Cardiac muscle cell (in vitro differentiated cells and primary cell): ENCODE measurements around the gene DOHH. TPM values are rescaled to one million over a fixed set of nuclear protein-coding genes. Genes with fewer than 3 reads are reported as not detected.

Experiments used
- DNase-seq, 2 donors: peaks; one replicate each; pipeline versions ENCODE4 v3.0.0 to v3.0.0-alpha.2; 2010 to 2017; ENCODE audit warnings: low read depth in 1 of 2, low spot score in 1 of 2
- H3K27ac ChIP-seq: fragments of 200-600 bp; sonication (generic); 2 replicates; pipeline ENCODE4 v1.5.1; 2016
- H3K27me3 ChIP-seq: fragments of 200-600 bp; sonication (generic); 2 replicates; pipeline ENCODE4 v1.6.0; 2016; ENCODE audit warnings: control low read depth
- H3K36me3 ChIP-seq: fragments of 200-600 bp; sonication (generic); 2 replicates; pipeline ENCODE4 v1.5.1; 2016; ENCODE audit warnings: control low read depth
- H3K4me1 ChIP-seq: fragments of 200-600 bp; sonication (generic); 2 replicates; pipeline ENCODE4 v1.8.1; 2017; ENCODE audit warnings: low read depth, mild to moderate bottlenecking, mixed run types
- H3K4me3 ChIP-seq: fragments of 200-600 bp; sonication (generic); 2 replicates; pipeline ENCODE4 v1.5.1; 2016; ENCODE audit warnings: mild to moderate bottlenecking
- H3K9me3 ChIP-seq: fragments of 200-600 bp; sonication (generic); 2 replicates; pipeline ENCODE4 v1.5.1; 2017; ENCODE audit warnings: low read depth, mild to moderate bottlenecking, control low read depth
- polyA plus RNA-seq: library from polyadenylated mRNA; unstranded; fragments of >200 nt; fragmentation: Nextera tagmentation; extraction: Ambion mirVana; gene quantifications from 2 replicates; pipeline ENCODE4 v1.2.1, GENCODE V29; 2016
- total RNA-seq: library from RNA; depleted of rRNA; stranded (reverse); fragments of >200 nt; gene quantifications from 2 replicates; pipeline ENCODE4 v1.2.3, GENCODE V29; 2016
- TF ChIP-seq, protein P1 (sequence below): IDR thresholded peaks from 2 replicates; pipeline ENCODE4 v1.5.1; 2012; ENCODE audit warnings: low read depth, mild to moderate bottlenecking, low read length

The DOHH gene
- total and polyA plus RNA-seq, 2 experiments from 2014 or later: 16.2 to 21.0 TPM

DNA sequence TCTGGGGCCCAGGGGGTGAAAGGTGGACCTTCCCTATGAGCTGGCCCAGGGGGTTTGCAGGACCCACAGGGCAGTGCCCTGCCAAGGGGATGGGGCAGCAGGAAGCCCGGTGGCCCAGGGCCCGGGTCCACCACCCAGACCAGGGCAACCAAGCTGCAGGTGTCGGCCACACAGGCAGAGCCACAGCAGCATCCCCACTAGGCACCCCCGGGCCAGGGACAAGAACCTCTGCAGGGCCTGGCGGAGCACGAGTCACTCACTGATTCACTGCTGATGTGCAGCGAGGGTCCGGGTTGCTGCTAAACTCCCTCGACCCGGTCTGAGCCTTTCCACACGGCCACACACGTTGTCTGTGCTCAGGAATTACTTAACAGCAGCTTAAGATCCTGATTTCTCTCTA lies 14.5 kb upstream of the DOHH start:
- H3K4me1 ChIP-seq: no peaks in the 10 kb centered on the region
- H3K4me3 ChIP-seq: no peak overlapping the region
- H3K9me3 ChIP-seq: no peaks in the 10 kb centered on the region
- DNase-seq: no peak
- H3K36me3 ChIP-seq: no peaks in the 10 kb centered on the region
- H3K27ac ChIP-seq: no peak overlapping the region
- TF ChIP-seq, protein P1, sequence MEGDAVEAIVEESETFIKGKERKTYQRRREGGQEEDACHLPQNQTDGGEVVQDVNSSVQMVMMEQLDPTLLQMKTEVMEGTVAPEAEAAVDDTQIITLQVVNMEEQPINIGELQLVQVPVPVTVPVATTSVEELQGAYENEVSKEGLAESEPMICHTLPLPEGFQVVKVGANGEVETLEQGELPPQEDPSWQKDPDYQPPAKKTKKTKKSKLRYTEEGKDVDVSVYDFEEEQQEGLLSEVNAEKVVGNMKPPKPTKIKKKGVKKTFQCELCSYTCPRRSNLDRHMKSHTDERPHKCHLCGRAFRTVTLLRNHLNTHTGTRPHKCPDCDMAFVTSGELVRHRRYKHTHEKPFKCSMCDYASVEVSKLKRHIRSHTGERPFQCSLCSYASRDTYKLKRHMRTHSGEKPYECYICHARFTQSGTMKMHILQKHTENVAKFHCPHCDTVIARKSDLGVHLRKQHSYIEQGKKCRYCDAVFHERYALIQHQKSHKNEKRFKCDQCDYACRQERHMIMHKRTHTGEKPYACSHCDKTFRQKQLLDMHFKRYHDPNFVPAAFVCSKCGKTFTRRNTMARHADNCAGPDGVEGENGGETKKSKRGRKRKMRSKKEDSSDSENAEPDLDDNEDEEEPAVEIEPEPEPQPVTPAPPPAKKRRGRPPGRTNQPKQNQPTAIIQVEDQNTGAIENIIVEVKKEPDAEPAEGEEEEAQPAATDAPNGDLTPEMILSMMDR: no peak
- H3K27me3 ChIP-seq: no peaks in the 10 kb centered on the region

DNA sequence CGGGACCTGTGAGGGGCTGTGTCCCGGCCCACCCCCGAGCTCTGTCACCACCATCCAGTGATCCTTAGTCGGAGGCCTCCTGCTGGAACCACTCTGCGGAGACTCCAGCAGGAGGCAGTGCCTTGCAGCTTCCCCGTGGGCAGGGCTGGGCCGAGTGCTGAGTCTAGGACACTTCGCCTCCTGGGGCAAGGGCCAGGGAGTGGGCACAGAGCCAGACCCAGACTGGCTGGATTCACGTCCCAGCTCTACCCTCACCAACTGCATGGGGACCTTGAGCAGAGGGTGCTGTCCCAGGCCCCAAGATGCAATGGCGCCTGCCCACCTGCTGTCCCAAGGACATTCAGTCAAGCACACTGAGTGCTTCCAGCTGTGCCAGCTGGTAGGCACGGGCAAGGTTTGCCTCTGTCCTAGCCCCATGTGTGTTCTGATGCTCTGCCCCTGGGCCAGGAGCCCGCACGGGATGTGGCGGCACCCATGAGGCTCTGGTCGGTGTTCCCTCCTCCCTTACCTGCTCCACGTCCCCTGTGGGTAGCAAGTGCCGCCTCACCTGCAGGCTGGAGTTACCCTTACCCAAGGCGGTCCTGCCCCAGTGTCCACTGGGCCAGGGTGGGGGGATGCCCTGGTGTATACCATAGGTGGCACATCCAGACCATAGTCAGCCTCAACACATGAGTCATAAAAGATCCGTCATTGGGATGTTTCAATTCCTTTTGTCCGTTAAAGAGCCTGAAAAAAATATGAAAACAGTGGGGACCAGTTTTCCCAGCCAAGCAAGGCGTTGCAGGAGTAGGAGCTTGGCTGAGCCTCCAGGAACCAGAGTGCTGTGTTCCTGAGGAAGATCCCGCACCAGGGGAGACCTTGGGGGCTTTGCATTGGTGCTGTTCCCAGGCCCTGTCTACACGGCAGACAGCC lies 13.0 kb upstream of the DOHH start:
- no peak for DNase-seq
- H3K27me3 ChIP-seq: no peaks in the 10 kb centered on the region
- no peaks in the 10 kb centered on the region for H3K4me1 ChIP-seq
- no peak overlapping the region for H3K27ac ChIP-seq
- no peaks in the 10 kb centered on the region for H3K36me3 ChIP-seq
- TF ChIP-seq, protein P1: no peak
- no peaks in the 10 kb centered on the region for H3K9me3 ChIP-seq
- no peak overlapping the region for H3K4me3 ChIP-seq

DNA sequence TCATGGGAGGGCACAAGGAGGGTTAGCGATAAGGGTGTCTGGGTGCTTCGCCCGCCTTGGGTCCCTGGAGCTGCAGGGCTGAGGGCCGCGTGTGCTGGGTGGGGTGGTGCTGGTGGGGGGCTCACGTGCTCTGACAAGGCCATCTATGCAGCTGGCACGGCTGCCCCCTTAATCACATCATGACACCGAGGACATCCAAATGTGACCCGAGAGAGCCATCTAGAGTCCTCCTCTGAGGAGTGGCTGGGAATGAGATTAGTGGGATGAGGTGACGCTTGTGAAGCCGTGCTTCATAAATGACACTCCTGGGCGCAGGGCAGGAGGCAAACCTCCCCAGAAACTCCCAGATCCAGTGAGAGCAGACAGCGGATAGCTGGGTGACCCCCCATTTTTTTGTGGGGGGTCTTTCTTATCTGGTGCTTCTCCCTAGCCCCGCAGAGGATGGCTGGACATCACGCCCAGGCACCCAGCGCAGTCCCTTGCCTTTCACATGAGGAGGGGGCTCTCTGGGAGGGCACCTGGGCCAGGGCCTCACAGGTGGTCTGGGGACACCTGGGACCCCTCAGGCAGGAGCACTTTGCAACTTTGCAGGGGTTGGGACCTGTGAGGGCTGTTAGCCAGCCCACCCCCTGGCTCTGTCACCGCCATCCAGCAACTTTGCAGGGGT lies 12.2 kb upstream of the DOHH start:
- no peaks in the 10 kb centered on the region for H3K9me3 ChIP-seq
- no peak overlapping the region for H3K27ac ChIP-seq
- H3K4me1 ChIP-seq: no peaks in the 10 kb centered on the region
- H3K4me3 ChIP-seq: no peak overlapping the region
- H3K36me3 ChIP-seq: no peaks in the 10 kb centered on the region
- H3K27me3 ChIP-seq: no peaks in the 10 kb centered on the region
- no peak for DNase-seq
- TF ChIP-seq, protein P1: no peak

DNA sequence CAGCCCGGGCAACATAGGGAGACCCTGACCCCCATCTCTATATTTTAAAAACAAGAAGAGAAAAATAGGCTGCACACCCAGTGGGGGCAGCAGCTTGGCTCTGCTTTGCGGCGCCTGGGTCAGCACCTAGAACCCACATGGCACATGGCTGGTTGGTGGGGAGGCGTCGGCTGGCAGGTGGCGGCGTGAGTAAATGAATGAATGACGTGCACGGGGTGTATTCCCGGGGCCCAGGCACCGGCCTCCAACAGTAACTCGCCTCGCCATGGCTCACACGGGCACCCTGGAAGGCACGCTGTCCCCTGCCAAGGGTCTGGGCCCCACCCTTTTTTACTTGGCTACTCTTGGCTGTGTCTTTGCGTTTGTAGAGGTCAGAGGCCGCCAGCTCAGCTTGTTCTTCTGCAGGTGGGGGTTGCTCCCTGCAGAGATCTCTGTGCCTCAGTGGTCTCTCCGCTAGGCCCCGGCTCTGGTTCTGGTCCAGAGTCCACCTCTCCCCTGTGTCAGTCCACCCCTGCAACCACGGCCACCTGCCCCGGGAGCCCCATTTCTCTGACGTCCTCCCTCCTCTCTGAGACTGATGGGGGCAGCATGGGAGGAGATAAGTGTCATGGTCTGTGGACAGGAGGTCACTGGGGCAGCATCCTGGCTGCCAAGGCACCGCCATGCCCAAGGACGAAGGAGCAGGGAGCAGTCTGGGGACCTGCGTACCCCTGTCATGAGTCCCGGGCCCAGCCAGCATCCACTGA lies 11.2 kb upstream of the DOHH start:
- Histone ChIP-seq H3K36me3 (no peaks in the 10 kb centered on the region), H3K27ac (no peak overlapping the region), H3K9me3 (no peaks in the 10 kb centered on the region), H3K4me3 (no peak overlapping the region), H3K4me1 (no peaks in the 10 kb centered on the region), H3K27me3 (no peaks in the 10 kb centered on the region)
- no peak for DNase-seq
- TF ChIP-seq, protein P1: no peak

DNA sequence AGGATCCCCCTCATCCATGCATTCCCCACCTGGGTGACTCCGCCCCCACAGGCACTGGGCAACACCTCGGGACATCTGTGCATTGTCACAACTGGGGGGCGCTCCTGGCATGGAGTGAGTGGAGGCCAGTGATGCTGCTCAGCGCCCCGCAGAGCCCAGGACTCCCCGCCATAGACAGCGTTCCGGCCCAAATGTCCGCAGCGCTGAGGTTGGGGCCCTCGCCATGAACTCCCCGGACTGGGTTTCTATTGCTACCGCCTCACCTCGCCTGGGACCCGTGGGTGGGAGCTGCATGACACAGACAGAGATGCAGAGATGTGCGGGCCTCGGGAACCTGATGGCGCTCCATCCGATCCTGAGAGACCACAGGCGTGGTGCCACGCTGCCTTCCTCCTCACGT lies 10.3 kb upstream of the DOHH start:
- H3K27me3 ChIP-seq: no peaks in the 10 kb centered on the region
- H3K4me1 ChIP-seq: no peaks in the 10 kb centered on the region
- TF ChIP-seq, protein P1: no peak
- no peak overlapping the region for H3K27ac ChIP-seq
- H3K36me3 ChIP-seq: no peaks in the 10 kb centered on the region
- H3K9me3 ChIP-seq: no peaks in the 10 kb centered on the region
- no peak overlapping the region for H3K4me3 ChIP-seq
- no peak for DNase-seq
